Raji (cell line): ENCODE data around the gene DOHH.

ENCODE experiments used
- POLR2A ChIP-seq: IDR thresholded peaks from 2 replicates; pipeline ENCODE4 v1.6.1; 2011; ENCODE audit warnings: low read depth, low read length, control low read depth; ENCODE audit not compliant: insufficient read depth

The DOHH gene

DNA sequence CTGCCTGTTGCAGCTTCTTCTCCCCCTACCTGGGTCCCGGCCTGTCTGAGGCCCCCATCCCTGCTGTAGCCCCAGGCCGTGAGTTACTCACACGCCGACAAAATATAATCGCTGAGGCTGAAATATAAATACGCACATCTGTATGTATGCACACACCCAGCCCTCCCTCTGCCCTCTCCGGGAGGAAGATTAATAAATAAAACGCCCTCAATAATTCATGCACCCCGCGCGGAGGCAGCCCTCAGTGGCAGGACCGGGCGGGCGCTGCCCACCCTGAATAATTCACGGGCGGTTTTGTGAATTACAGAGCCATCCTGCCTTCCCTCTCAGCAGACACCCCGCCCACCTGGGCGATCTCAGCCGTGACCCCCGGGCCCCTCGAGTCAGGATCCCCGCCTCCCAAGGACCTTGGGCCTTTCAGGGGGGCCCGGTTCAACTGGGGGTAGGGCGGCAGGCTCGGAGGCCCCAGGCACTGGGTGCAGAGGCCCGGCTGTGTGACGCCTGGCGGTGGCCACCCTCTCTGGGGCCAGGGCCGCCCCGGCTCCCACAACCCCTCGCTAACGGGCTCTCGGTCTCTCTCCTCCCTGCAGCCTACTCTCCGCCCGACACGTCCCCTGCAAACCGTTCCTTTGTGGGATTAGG, 44.4 kb downstream of the DOHH start:
- no peak for TF ChIP-seq POLR2A

GRCh38 chr19:3455393-3455955, 45.0 kb downstream of the DOHH start:
- TF ChIP-seq POLR2A: no peak

GRCh38 chr19:3454656-3455392, 45.6 kb downstream of the DOHH start:
- TF ChIP-seq POLR2A: no peak

- no peak for TF ChIP-seq POLR2A
Observed at GRCh38 chr19:3453840-3454239, 46.6 kb downstream of the DOHH start.

DNA sequence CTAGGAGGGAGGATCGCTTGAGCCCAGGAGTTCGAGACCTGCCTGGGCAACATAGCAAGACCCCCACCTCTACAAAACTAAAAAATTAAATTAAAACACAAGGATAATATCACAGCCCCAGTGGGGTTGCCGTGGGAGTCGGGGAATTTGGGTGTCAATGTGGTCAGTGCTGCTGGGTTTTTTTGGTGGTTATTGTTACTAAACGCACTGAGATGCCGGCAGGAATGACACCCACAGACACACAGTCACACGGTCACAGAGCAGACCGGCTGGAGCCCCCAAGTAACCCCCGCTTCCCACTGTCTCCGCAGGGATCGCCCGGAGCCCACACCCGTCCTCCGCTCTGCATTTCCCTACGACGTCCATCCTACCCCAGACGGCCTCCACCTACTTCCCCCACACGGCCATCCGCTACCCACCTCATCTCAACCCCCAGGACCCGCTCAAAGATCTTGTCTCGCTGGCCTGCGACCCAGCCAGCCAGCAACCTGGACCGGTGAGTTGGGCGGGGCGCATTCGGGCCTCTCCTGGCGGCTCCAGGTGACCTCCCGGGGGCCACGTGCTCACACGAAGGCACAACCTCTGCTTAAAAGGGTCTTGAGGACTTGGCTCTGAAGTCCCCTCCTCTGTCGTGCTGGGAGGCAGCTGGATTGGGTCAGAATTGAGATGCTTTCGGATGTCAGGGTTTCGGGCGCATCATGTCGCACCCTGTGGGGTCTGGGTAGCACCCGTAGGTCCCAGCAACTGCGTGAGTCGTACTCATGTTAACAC, 48.1 kb downstream of the DOHH start:
- no peak for TF ChIP-seq POLR2A

- no peak for TF ChIP-seq POLR2A
Observed at GRCh38 chr19:3451451-3451866, 49.0 kb downstream of the DOHH start.

GRCh38 chr19:3450796-3451411, 49.6 kb downstream of the DOHH start:
- TF ChIP-seq POLR2A: no peak

DNA sequence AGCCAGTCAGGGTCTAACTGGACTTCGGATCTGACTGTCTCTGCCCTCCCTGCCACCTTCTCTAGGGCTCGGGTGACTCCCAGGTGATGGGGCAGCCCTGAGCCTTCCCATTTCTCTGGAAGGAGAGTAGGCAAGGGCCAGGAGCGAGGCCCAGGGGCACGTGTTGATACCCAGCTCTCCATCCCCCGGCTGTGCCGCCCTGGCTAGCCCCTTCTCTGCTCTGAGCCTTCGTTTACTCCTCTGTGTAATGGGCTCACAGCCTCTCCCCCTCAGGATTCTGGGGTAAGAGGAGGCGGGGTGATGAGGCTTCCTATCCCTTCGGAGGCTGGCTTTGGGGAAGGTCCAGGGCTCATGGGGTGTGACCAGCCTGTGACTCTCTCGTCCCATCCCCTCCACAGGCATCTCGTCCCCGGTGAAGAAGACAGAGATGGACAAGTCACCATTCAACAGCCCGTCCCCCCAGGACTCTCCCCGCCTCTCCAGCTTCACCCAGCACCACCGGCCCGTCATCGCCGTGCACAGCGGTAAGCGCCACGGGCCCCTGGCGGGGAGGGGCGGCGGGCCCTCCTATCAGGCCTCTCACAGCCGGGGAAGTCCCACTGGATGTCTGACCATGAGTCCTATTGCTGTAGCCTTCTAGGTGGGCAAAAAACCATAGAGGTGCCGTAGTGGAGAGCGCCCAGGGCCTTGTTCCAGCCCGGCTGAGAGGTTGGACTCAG, 51.7 kb downstream of the DOHH start:
- no peak for TF ChIP-seq POLR2A

DNA sequence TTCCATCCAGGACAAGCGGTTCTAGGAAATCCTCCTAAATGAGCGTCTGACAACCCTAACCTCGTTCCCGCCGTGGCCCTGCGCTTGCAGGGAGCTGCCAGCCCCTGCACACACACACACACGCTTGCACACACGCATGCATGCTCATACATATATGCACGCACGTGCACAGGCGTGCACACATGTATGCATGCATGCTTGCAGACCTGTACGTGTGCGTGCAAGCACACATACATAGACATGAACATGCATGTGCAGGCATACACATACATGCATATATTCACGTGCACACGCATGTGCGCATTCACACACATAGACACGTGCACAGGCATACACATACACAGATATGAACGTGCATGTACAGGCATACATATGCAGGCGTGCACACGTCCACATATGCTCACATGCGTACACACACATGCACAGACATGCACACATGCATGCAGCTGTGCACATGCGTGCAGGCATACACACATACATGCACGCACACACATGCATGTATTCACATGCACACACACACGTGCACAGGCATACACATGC, 55.7 kb downstream of the DOHH start:
- TF ChIP-seq POLR2A: no peak

DNA sequence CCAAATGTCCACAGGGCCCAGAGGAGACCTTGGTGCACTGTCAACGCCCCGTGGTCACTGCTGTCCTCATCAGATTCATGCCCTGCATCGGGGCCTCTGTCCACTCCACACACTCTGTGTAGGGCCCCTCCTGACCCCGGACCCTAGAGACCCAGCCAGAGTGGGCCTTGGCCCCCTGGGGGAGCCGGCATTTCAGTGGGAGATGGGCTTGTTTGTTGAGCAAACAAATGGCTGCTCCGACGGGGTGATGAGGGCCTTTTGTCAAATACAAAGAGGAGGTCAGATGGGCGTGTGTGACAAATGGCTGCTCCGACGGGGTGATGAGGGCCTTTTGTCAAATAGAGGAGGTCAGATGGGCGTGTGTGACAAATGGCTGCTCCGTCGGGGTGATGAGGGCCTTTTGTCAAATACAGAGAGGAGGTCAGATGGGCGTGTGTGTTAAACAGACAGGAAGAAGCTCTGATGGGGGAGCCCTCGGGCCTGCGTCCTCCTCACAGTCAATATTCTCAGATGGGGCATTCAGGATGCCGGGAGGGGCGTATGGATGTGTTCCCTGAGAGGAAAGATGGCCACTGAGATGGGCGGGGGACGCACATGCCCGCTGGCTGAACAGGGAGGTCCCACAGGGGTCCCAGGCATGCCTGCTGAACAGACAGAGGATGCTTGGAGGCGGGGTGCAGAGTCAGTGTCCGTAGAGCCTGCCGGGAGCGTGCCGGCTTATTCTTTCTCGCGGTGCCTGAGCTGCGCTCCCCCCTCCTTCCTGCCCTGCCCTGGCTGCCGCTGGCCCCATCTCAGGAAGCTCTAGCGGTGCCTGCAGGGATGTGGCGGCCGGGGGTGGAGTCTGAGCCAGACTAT, 56.4 kb downstream of the DOHH start:
- no peak for TF ChIP-seq POLR2A

GRCh38 chr19:3442487-3443071, 57.9 kb downstream of the DOHH start:
- TF ChIP-seq POLR2A: no peak

DNA sequence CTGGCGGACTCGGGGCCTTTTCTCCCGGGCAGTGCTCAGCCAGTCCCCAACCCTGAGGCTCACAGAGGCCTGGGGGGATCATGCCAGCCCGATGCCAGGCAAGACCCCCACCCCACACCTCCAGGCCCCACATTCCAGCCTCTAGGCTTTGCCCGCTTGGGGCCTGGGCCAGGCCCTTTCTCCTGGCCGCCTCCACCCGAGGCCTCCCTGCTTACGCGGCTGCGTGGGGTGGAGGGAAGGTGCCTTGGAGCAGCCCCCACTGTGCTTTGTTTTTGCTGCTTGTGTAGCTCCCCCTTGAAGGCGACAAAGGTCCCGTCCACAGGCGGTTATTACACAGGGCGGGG, 58.5 kb downstream of the DOHH start:
- TF ChIP-seq POLR2A: no peak
